A673 (cell line): ENCODE results near the gene RABL6. TPM values are rescaled to one million over a fixed set of nuclear protein-coding genes. Genes with fewer than 3 reads are reported as not detected.
"Not testable (repeated sequence)": the region's sequence is repeated elsewhere in the genome, so short reads cannot be mapped to it uniquely, and the experiment has no call there.

Experiments
- BruUV-seq: library from RNA; stranded (reverse); fragments of 400-500 nt; replicated peaks from 2 replicates; lab custom pipeline; 2021; lab: Mats Ljungman, UMichigan
- CTCF ChIA-PET: fragments of 300-600 bp; sonication (Branson Sonifier 250); formaldehyde crosslinking; loops from one replicate; lab custom pipeline; 2022; ENCODE audit warnings: antibody characterized with exemption; lab: Charles Lee
- POLR2A ChIA-PET: fragments of 300-600 bp; sonication (Branson Sonifier 250); formaldehyde crosslinking; loops from one replicate; lab custom pipeline; 2022; ENCODE audit warnings: antibody characterized with exemption; ENCODE audit not compliant: low non-redundant PET; lab: Charles Lee
- DNase-seq: peaks from one replicate; pipeline ENCODE4 v3.0.0-alpha.2; 2015; ENCODE audit warnings: low spot score
- H3K27ac ChIP-seq: fragments of 200-600 bp; sonication (generic); 2 replicates; pipeline ENCODE4 v1.5.1; 2016; ENCODE audit warnings: mixed run types, low read depth, mild to moderate bottlenecking, mixed read lengths, antibody characterized with exemption, low read length; ENCODE audit not compliant: poor library complexity, severe bottlenecking
- H3K27me3 ChIP-seq: fragments of 200-600 bp; sonication (generic); replicated peaks from 2 replicates; pipeline ENCODE4 v1.6.1; 2017; ENCODE audit warnings: mixed run types, low read depth, mild to moderate bottlenecking, mixed read lengths, antibody characterized with exemption, low read length; ENCODE audit not compliant: insufficient read depth, poor library complexity
- H3K36me3 ChIP-seq: fragments of 200-600 bp; sonication (generic); 2 replicates; pipeline ENCODE4 v1.6.1; 2016; ENCODE audit warnings: mixed run types, mild to moderate bottlenecking, mixed read lengths, antibody characterized with exemption, low read length; ENCODE audit not compliant: insufficient read depth, poor library complexity, severe bottlenecking
- H3K4me1 ChIP-seq: fragments of 200-600 bp; sonication (generic); 2 replicates; pipeline ENCODE4 v1.6.1; 2017; ENCODE audit warnings: mixed run types, mild to moderate bottlenecking, mixed read lengths, antibody characterized with exemption, low read length; ENCODE audit not compliant: insufficient read depth, poor library complexity, severe bottlenecking
- H3K4me3 ChIP-seq: fragments of 200-600 bp; sonication (generic); 2 replicates; pipeline ENCODE4 v1.5.1; 2016; ENCODE audit warnings: low read depth, mixed run types, mild to moderate bottlenecking, mixed read lengths, low read length; ENCODE audit not compliant: poor library complexity, severe bottlenecking
- H3K9me3 ChIP-seq: fragments of 200-600 bp; sonication (generic); 2 replicates; pipeline ENCODE4 v1.6.1; 2016; ENCODE audit warnings: mixed run types, low read depth, mild to moderate bottlenecking, mixed read lengths, antibody characterized with exemption, low read length; ENCODE audit not compliant: poor library complexity, severe bottlenecking
- CTCF ChIP-seq: fragments of 300-800, 200-600 bp; sonication (generic); conservative IDR thresholded peaks from 2 replicates; pipeline ENCODE4 v1.5.1; 2017; ENCODE audit warnings: low read depth, mild to moderate bottlenecking, antibody characterized with exemption, low read length, moderate library complexity, mixed read lengths
- EZH2 ChIP-seq: fragments of 200-600 bp; sonication (generic); IDR thresholded peaks from 2 replicates; pipeline ENCODE4 v1.6.1; 2017; ENCODE audit warnings: borderline replicate concordance, low read depth, mild to moderate bottlenecking, mixed read lengths, antibody characterized with exemption, low read length; ENCODE audit not compliant: poor library complexity, severe bottlenecking
- intact Hi-C: fragments of 100-400 bp; cut with micrococcal nuclease; formaldehyde crosslinking; loops from one replicate; pipeline ENCODE4 v1.10.0; 2022; ENCODE audit not compliant: unreplicated experiment
- total RNA-seq: library from RNA; stranded (reverse); gene quantifications from 2 replicates; pipeline ENCODE4 v1.2.3, GENCODE V29; 2021

RABL6 gene
- total RNA-seq, 1 experiment from 2014 or later = 210 TPM

- Histone ChIP-seq H3K4me3 (no peak overlapping the region), H3K36me3 (peaks cover 26% of the 10 kb centered on the region), H3K9me3 (no peaks in the 10 kb centered on the region), H3K27ac (peak overlapping the region; percentile 48), H3K27me3 (no peaks in the 10 kb centered on the region), H3K4me1 (peaks cover 32% of the 10 kb centered on the region)
- intact Hi-C loops = loop anchor here (5.0 kb wide), 1 partner anchor 39 kb away; no protein-coding TSS in a partner anchor
- DNase-seq = peak; percentile 92
- BruUV-seq = no TSS peak
- TF ChIP-seq EZH2 (no peak), CTCF (no peak)
- ChIA-PET CTCF (no interaction called here), POLR2A (no interaction called here)
Observed at GRCh38 chr9:136840877-136841645, 33.3 kb downstream of the RABL6 start.

GRCh38 chr9:136841646-136842379 lies 34.1 kb downstream of the RABL6 start:
- Histone ChIP-seq H3K4me3 (peak overlapping the region; percentile 35), H3K4me1 (peaks cover 32% of the 10 kb centered on the region), H3K36me3 (peaks cover 23% of the 10 kb centered on the region), H3K27ac (peak overlapping the region; percentile 48)
- CTCF ChIA-PET = interaction anchor here (0.7 to 1.1 kb wide), 4 partner anchors 19 to 193 kb away, joined by 3 to 4 read pairs (median 3); no protein-coding TSS in a partner anchor
- H3K27me3 ChIP-seq, POLR2A ChIA-PET, DNase-seq, BruUV-seq, H3K9me3 ChIP-seq: not testable (repeated sequence)
- intact Hi-C loops = loop anchor here (5.0 kb wide), 1 partner anchor 40 kb away; no protein-coding TSS in a partner anchor

GRCh38 chr9:136842380-136842948 lies 34.7 kb downstream of the RABL6 start, which contains the start of gene AJM1:
AJM1 (plus strand) TSS chr9:136842478; CDS start chr9:136844415, 1,937 bp downstream.
- H3K4me1 ChIP-seq = peaks cover 32% of the 10 kb centered on the region
- H3K9me3 ChIP-seq, BruUV-seq, H3K27me3 ChIP-seq, POLR2A ChIA-PET: not testable (repeated sequence)
- CTCF ChIA-PET = interaction anchor here (0.6 to 1.1 kb wide), 5 partner anchors 20 to 193 kb away, joined by 3 to 4 read pairs (median 3); no protein-coding TSS in a partner anchor
- intact Hi-C loops = loop anchor here (5.0 kb wide), 1 partner anchor 40 kb away; no protein-coding TSS in a partner anchor
- peaks cover 23% of the 10 kb centered on the region for H3K36me3 ChIP-seq
- H3K4me3 ChIP-seq = peak within 1 kb of the TSS; percentile 35
- DNase-seq = peak; percentile 91
- TF ChIP-seq CTCF = peak; percentile 86
- H3K27ac ChIP-seq = peak within 1 kb of the TSS; percentile 48

GRCh38 chr9:136843159-136843800 lies 35.5 kb downstream of the RABL6 start:
- intact Hi-C loops = loop anchor here (5.0 kb wide), 1 partner anchor 41 kb away; no protein-coding TSS in a partner anchor
- CTCF ChIA-PET = interaction anchor here (0.6 to 0.7 kb wide), 3 partner anchors 50 to 78 kb away, joined by 3 to 5 read pairs (median 4); no protein-coding TSS in a partner anchor
- H3K4me3 ChIP-seq, H3K27me3 ChIP-seq, H3K27ac ChIP-seq, H3K9me3 ChIP-seq, DNase-seq, POLR2A ChIA-PET, BruUV-seq: not testable (repeated sequence)
- Histone ChIP-seq H3K36me3 (peaks cover 17% of the 10 kb centered on the region), H3K4me1 (peaks cover 32% of the 10 kb centered on the region)
